Activated T-cell treated with anti-CD3 and anti-CD28 coated beads for 4 hours (primary cell): ENCODE results near the gene ATP6V0A1.
"Not testable (repeated sequence)": the region's sequence is repeated elsewhere in the genome, so short reads cannot be mapped to it uniquely, and the experiment has no call there.

Source experiments
- DNase-seq: peaks from one replicate; pipeline ENCODE4 v3.0.0-alpha.2; 2020

Gene ATP6V0A1

DNA sequence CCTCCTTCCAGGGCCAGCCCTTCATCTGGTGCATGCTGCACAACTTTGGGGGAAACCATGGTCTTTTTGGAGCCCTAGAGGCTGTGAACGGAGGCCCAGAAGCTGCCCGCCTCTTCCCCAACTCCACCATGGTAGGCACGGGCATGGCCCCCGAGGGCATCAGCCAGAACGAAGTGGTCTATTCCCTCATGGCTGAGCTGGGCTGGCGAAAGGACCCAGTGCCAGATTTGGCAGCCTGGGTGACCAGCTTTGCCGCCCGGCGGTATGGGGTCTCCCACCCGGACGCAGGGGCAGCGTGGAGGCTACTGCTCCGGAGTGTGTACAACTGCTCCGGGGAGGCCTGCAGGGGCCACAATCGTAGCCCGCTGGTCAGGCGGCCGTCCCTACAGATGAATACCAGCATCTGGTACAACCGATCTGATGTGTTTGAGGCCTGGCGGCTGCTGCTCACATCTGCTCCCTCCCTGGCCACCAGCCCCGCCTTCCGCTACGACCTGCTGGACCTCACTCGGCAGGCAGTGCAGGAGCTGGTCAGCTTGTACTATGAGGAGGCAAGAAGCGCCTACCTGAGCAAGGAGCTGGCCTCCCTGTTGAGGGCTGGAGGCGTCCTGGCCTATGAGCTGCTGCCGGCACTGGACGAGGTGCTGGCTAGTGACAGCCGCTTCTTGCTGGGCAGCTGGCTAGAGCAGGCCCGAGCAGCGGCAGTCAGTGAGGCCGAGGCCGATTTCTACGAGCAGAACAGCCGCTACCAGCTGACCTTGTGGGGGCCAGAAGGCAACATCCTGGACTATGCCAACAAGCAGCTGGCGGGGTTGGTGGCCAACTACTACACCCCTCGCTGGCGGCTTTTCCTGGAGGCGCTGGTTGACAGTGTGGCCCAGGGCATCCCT lies 84.8 kb downstream of the ATP6V0A1 start:
- DNase-seq = no peak

DNA sequence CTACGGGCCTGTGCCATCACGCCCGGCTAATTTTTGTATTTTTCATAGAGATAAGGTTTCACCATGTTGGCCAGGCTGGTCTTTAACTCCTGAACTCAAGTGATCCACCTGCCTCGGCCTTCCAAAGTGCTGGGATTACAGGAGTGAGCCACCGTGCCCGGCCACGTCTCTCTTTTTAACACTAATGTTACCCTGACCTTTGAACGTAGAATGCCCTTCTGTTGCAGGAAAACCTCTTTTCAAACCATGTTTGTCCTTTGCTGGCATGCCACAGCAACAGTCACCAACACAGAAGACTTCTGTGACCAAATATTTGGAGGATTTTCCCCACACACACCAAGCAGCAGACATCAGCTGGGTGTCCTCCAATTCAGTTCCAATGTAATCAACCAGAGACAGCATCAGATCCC lies 86.2 kb downstream of the ATP6V0A1 start:
- DNase-seq = no peak

GRCh38 chr17:42545755-42546505 lies 87.3 kb downstream of the ATP6V0A1 start:
- DNase-seq = not testable (repeated sequence)

- no peak for DNase-seq
Observed at GRCh38 chr17:42547001-42547461, 88.4 kb downstream of the ATP6V0A1 start.

DNA sequence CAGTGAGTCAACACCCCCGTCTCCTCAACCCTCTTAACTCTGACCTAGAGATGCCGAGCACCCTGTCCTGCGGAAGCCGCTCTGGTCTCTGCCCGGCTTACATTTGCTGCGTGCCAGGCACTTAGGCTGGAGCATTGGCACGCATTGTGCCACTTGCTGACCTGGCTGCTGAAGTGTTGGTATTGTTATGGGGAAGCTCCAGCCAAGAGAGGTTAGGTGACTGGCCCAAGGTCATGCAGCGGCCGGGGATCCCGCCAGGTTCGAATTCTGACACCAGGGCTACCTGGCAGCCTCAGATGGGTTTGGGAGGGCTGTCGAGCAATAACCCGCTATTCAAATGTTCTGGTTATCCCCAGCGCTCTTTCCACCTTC lies 89.0 kb downstream of the ATP6V0A1 start:
- no peak for DNase-seq

DNA sequence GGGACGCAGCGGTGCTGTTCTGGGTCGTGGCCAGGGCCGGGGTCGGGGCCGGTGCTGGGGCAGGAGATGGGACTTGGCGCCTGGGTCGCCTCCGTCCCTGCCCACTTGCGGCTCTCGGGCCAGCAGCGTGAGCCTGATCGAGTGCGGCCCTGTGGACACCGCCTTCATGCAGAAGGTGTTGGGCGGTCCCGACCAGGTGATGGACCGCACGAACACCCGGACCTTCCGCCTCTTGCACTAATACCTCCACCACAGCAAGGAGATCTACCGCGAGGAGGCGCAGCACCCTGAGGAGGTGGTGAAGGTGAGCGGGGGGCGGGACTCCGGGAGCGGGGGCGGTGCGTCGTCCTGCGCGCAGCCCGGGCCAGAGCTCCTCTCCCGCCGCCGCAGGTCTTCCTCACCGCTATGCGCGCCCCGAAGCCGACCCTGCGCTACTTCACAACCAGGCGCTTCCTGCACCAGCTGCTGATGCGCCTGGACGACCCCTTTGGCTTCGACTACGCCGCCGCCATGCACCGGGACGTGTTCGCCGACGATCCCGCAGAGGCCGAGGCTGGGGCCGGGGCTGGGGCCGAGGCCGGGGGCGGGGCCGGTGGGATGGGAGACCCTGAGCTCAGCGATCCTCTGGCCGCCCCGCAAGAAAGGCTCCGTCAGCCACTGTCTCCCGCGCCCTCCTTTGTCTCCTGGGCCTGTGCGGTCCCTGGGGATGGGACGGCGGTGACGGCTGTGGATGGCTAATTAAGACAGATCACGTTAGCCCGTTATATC lies 89.6 kb downstream of the ATP6V0A1 start:
- peak; percentile 75 for DNase-seq

- DNase-seq = no peak
Observed at GRCh38 chr17:42548993-42549755, 90.5 kb downstream of the ATP6V0A1 start.

DNA sequence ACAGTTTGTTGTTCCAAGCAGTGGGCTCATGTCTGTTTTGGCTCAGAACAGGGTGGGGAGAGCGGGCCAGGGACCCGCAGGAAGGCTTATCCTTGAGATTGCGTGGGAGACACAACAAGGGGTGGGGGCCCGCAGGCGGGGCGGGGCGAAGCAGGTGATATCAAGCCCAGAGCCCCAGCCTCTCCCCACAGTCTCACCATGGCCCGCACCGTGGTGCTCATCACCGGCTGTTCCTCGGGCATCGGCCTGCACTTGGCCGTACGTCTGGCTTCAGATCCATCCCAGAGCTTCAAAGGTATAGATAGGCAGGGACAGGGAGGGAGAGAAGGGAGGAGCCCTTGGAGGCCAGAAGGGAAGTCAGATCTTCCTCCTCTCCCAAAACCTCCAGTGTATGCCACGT lies 94.1 kb downstream of the ATP6V0A1 start, which contains the start of gene HSD17B1:
TSS of gene HSD17B1 (plus strand) at position 188 of the 400 bp plus-strand sequence. CDS start at position 199, 11 bp downstream.
- DNase-seq = not testable (repeated sequence)

DNA sequence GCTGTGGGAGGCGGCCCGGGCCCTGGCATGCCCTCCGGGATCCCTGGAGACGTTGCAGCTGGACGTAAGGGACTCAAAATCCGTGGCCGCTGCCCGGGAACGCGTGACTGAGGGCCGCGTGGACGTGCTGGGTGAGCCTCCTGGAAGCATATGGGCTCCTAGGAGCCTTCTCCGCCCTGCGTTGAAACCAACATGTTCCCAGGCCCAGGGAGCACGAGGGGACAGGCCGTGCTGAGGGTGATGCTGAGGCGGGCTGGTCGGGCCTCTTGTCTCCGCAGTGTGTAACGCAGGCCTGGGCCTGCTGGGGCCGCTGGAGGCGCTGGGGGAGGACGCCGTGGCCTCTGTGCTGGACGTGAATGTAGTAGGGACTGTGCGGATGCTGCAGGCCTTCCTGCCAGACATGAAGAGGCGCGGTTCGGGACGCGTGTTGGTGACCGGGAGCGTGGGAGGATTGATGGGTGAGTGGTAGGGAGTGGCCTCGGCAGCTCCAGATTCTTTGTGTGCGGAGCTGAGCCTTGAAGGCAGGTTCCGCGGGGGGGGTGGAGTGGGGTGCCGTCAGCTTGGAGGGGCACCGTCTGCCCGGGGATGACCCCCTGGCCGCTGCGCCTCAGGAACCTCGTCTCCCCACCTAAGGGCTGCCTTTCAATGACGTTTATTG lies 94.6 kb downstream of the ATP6V0A1 start:
- no peak for DNase-seq

- DNase-seq = no peak
Observed at GRCh38 chr17:42553866-42554249, 95.2 kb downstream of the ATP6V0A1 start.

DNA sequence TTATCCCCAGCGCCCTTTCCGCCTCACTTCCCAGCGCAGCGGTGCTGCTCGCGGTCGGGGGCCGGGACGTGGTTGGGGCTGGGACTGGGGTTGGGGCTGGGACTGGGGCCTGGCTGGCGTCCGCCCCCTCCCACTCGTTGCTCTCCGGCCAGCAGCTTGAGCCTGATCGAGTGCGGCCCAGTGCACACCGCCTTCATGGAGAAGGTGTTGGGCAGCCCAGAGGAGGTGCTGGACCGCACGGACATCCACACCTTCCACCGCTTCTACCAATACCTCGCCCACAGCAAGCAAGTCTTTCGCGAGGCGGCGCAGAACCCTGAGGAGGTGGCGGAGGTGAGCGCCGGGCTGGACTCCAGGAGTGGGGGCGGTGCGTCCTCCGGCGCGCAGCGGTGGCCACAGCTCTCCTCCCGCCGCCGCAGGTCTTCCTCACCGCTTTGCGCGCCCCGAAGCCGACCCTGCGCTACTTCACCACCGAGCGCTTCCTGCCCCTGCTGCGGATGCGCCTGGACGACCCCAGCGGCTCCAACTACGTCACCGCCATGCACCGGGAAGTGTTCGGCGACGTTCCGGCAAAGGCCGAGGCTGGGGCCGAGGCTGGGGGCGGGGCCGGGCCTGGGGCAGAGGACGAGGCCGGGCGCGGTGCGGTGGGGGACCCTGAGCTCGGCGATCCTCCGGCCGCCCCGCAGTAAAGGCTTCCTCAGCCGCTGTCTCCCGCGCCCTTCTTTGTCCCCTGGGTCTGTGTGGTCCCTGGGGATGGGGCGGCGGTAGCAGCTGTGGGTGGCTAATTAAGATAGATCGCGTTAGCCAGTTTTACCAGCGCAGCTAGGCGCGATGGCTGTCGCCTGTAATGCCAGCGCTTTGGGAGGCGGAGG lies 95.8 kb downstream of the ATP6V0A1 start:
- DNase-seq = peak; percentile 48

DNA sequence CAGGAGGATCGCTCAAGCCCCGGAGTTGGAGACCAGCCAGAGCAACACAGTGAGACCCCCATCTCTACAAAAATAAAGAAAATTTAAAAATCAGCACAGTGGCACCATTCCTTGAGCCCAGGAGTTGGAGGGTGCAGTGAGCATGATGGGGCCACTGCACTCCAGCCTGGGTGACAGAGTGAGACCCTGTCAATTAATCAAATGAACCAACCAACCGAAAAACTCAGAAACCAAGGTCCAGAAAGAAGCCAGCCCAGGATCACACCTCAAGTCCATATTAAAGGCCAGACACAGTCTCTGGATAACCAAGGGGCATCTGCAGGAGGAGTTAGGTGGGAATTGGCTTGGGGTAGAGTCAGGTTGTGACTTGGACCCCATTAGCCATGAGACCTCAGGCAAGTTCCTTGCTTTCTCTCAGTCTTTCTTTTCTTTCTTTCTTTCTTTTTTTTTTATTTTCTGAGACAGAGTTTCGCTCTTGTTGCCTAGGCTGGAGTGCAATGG lies 96.5 kb downstream of the ATP6V0A1 start:
- no peak for DNase-seq

DNA sequence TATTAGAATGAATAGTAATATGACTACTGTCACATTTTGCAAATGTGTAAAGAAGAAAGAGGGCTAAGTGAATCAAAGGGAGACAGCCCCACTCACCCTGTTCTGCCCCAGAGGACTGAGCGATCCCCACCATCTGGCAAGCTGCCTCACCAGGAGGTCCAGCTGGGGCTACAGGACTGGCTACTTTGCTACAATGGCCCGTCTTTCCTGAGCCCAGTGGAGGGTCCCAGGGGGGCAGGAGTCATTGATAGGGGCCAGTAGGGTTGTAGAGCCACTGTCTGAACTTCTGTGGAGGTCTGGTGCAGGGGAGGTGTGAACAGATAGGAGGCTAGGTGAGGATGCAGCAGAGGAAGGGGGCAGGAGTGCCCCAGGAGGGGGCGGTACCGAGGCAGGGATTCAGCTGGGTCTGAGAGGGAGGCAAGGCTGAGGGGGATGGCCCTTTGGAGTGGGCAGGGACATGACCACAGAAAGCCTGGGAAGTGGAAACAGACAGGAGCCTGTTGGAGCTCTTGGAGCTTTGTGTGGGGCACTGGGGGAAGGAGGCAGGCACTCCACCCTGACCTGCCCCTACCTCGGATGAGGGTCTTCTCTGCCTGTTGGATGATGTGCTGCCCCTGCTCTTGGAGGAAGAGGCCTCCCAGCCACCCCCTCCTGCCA lies 97.4 kb downstream of the ATP6V0A1 start:
- DNase-seq = not testable (repeated sequence)

DNA sequence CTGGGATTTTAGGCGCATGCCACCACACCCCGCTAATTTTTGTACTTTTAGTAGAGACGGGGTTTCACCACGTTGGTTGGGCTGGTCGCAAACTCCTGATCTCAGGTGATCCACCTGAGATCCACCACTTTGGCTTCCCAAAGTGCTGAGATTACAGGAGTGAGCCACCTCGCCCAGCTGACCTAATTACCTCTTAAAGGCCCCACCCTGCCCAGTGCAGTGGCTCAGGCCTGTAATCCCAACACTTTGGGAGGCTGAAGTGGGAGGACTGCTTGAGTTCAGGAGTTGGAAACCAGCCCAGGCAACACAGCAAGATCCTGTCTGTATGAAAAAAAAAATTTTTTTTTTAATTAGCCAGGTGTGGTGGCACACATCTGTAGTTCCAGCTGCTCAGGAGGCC lies 100.4 kb downstream of the ATP6V0A1 start:
- DNase-seq = no peak

DNA sequence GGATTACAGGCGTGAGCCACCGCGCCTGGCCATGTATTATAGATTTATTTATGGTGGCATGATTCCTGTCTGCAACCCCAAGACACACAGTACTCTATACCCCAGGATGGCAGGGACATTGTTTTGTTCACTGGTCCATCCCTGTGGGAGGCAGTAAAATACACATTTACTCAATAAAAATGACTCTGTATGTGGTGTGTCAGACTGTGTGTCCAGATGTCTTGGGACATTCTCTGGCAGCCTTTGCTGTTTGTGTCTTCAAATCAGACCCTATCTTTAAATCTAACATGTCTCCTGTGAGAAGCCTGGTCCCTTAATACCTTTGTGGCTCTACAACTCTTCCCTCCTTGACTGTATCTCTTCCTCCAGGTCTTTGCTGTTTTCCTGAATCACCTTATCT lies 101.6 kb downstream of the ATP6V0A1 start:
- no peak for DNase-seq

DNA sequence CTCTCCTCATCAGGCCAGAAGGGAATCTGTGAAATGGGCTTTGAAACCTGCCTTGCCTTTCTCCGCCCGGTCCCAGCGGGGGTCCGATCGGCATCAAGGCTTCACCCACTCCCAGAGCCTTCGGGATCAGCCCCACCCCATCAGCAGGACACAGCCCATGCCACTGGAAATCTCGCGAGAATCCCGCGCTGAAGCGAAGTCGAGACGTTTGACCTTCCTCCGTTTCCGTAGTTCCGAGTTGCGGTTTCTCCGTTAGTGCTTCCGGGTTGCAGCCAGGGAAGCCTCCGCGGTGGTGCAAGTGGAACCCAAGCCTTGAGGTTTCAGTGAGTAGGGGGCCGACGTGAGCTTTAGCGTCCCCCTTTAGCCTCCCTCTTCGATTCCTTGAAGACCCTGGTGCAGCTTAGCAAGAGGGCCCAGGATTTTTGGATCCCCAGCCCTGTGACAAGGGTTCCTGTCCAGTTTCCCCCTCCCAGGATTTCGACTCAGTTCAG lies 103.3 kb downstream of the ATP6V0A1 start, which contains the start of gene COASY:
TSS of gene COASY (plus strand) at position 252 of the 491 bp plus-strand sequence. CDS start 475 bp downstream, outside the sequence.
- peak; percentile 90 for DNase-seq

GRCh38 chr17:42562388-42563142 lies 103.9 kb downstream of the ATP6V0A1 start:
- DNase-seq = no peak

- DNase-seq = no peak
Observed at GRCh38 chr17:42563143-42563509, 104.4 kb downstream of the ATP6V0A1 start.

DNA sequence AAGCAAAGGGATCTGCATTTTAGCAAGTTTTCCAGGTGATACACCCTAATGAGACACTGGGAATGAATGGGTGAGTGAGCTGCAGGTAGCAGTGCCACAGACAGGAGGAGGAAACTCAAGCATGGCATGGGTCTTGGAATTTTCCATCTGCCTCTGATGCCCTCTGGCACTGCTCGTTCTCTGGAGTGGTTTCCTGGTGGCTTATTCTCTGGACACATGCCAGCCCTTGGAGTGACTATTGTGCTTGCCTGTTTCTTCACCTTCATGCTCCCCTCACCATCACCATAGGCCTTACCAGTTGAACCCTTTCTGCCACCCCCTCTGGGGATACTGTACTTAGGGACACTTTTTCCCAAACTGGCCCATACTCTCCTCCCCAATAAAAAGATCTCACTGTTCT lies 104.9 kb downstream of the ATP6V0A1 start:
- no peak for DNase-seq
